K562 (cell line): Measurements from ENCODE around the gene SEC61A1. TPM values are rescaled to one million over a fixed set of nuclear protein-coding genes. Genes with fewer than 3 reads are reported as not detected.
A peak's percentile ranks its signal among the peaks of the same experiment; 100 is the strongest.

Experiments used
- ATF7 ChIP-seq: fragments of 450-650 bp; IDR thresholded peaks from 2 replicates; pipeline ENCODE4 v1.7.1; 2014; ENCODE audit warnings: mild to moderate bottlenecking, moderate library complexity
- CAMTA2 ChIP-seq: fragments of 250-450 bp; sonication (Bioruptor Pico); conservative IDR thresholded peaks from 2 replicates; pipeline ENCODE4 v1.5.1; 2022
- CEBPZ ChIP-seq: fragments of 150-350 bp; IDR thresholded peaks from 2 replicates; pipeline ENCODE4 v1.6.1; 2014; ENCODE audit warnings: low read depth, mild to moderate bottlenecking, low read length, borderline replicate concordance
- CTBP1 ChIP-seq: fragments of 450-650 bp; IDR thresholded peaks from 2 replicates; pipeline ENCODE4 v1.6.1; 2016; ENCODE audit warnings: borderline replicate concordance
- EZH2 ChIP-seq: IDR thresholded peaks from 2 replicates; pipeline ENCODE4 v1.6.1; 2012; ENCODE audit warnings: low read depth, mild to moderate bottlenecking, inconsistent platforms, low read length, borderline replicate concordance
- HDAC6 ChIP-seq: IDR thresholded peaks from 2 replicates; pipeline ENCODE4 v1.6.1; 2012; ENCODE audit warnings: low read depth, mild to moderate bottlenecking, control low read depth, inconsistent platforms, low read length, moderate library complexity
- LARP7 ChIP-seq: fragments of 450-650 bp; IDR thresholded peaks from 2 replicates; pipeline ENCODE4 v1.6.1; 2016
- NCOR1 ChIP-seq: fragments of 450-650 bp; IDR thresholded peaks from 2 replicates; pipeline ENCODE4 v1.6.1; 2016; ENCODE audit warnings: mild to moderate bottlenecking, moderate library complexity
- NFYB ChIP-seq: IDR thresholded peaks from 2 replicates; pipeline ENCODE4 v1.6.1; 2011; ENCODE audit warnings: mild to moderate bottlenecking, moderate library complexity; ENCODE audit not compliant: insufficient read length; ENCODE audit errors: extremely low read depth
- NR4A1 ChIP-seq, 2 experiments: fragments of 250-450 bp in 1 of 2; fragments of 450-650 bp in 1 of 2; sonication (Bioruptor Pico) in 1 of 2; IDR thresholded peaks; 2 replicates each; pipeline versions ENCODE4 v1.4.0 to v1.6.1; 2016 to 2020; ENCODE audit warnings: mild to moderate bottlenecking in 2 of 2, missing compliant biosample characterization in 1 of 2, missing genetic modification characterization in 1 of 2, moderate library complexity in 1 of 2
- OTX1 ChIP-seq: fragments of 450-650 bp; formaldehyde crosslinking; IDR thresholded peaks from 2 replicates; pipeline ENCODE4 v1.4.0; 2022; ENCODE audit warnings: mild to moderate bottlenecking
- SAFB2 ChIP-seq: fragments of 200-400 bp; formaldehyde crosslinking; IDR thresholded peaks from 2 replicates; pipeline ENCODE4 v1.6.1; 2018; ENCODE audit warnings: borderline replicate concordance, low read length, low read depth, moderate library complexity; ENCODE audit not compliant: severe bottlenecking
- SMARCA5 ChIP-seq: fragments of 450-650 bp; IDR thresholded peaks from 2 replicates; pipeline ENCODE4 v1.6.1; 2016
- TAF15 ChIP-seq: fragments of 200-400 bp; formaldehyde crosslinking; IDR thresholded peaks from 2 replicates; pipeline ENCODE4 v1.6.1; 2017; ENCODE audit warnings: mild to moderate bottlenecking, low read depth, low read length, moderate library complexity
- XRCC5 ChIP-seq: fragments of 200-400 bp; formaldehyde crosslinking; IDR thresholded peaks from 2 replicates; pipeline ENCODE4 v1.6.1; 2017; ENCODE audit warnings: low read depth, mild to moderate bottlenecking, low read length
- ZBTB12 ChIP-seq: fragments of 250-450 bp; sonication (Bioruptor Pico); IDR thresholded peaks from 2 replicates; pipeline ENCODE4 v1.4.0; 2020
- ZHX1 ChIP-seq: fragments of 150-350 bp; conservative IDR thresholded peaks from 2 replicates; pipeline ENCODE4 v1.6.1; 2014; ENCODE audit warnings: low read length
- ZKSCAN8 ChIP-seq: fragments of 200-800 bp; sonication (Bioruptor generic); IDR thresholded peaks from 2 replicates; pipeline ENCODE4 v1.6.1; 2016; ENCODE audit warnings: missing genetic modification characterization, missing compliant biosample characterization
- ZNF146 ChIP-seq: IDR thresholded peaks from one replicate; pipeline ENCODE4 v1.6.1; 2018; ENCODE audit warnings: missing compliant biosample characterization; ENCODE audit not compliant: unreplicated experiment
- ZNF24 ChIP-seq: fragments of 450-650 bp; IDR thresholded peaks from 2 replicates; pipeline ENCODE4 v1.6.1; 2016
- ZNF347 ChIP-seq: fragments of 450-650 bp; formaldehyde crosslinking; IDR thresholded peaks from 2 replicates; pipeline ENCODE4 v1.4.0; 2020; ENCODE audit warnings: low read depth, mild to moderate bottlenecking, moderate library complexity
- ZNF75A ChIP-seq: fragments of 450-650 bp; formaldehyde crosslinking; IDR thresholded peaks from 2 replicates; pipeline ENCODE4 v1.4.0; 2020; ENCODE audit warnings: mild to moderate bottlenecking
- polyA plus RNA-seq, 8 experiments: library from polyadenylated mRNA; depleted of rRNA in 4 of 8; stranded (reverse) in 5 of 8; unstranded in 3 of 8; fragments of >200 nt; fragmentation: Nextera tagmentation in 2 of 8; fragmentation: Illumina TruSeq in 1 of 8; extraction: Ambion mirVana in 2 of 8; extraction: Trizol in 1 of 8; gene quantifications; 2 replicates each; pipeline versions ENCODE4 v1.2.1 to v1.2.3, GENCODE V29; 2011 to 2014; ENCODE audit warnings: inconsistent platforms in 1 of 8, missing spikeins in 1 of 8
- total RNA-seq, 7 experiments: library from RNA; depleted of rRNA in 6 of 7; stranded (reverse); fragments of >200 nt in 6 of 7; fragmentation: Illumina TruSeq in 2 of 7; extraction: Trizol in 2 of 7; gene quantifications; 2 replicates each; pipeline versions ENCODE4 v1.2.1 to v1.2.3, GENCODE V29; 2011 to 2021; ENCODE audit warnings: low replicate concordance in 1 of 7

SEC61A1 gene
- total and polyA plus RNA-seq, 9 of the 15 experiments (the other 6 are each of a cell fraction or from before 2014, with no cell fraction given) = 1.9 to 140 (median 79.1) TPM

- TF ChIP-seq ZNF24 = no peak
- no peak for TF ChIP-seq HDAC6
- TF ChIP-seq CEBPZ = no peak
- TF ChIP-seq TAF15 = no peak
- TF ChIP-seq EZH2 = no peak
- TF ChIP-seq NR4A1 (CRISPR knock-in tag; IDR thresholded peaks at IDR 0.05) = no peak
- TF ChIP-seq NR4A1 (tag; IDR thresholded peaks at IDR 0.05) = peak; percentile 45; the same call in 1 of the 2 replicates
- TF ChIP-seq NCOR1 = peak; percentile 73
- no peak for TF ChIP-seq ZHX1
- TF ChIP-seq SAFB2 = no peak
- peak; percentile 70; the same call in 1 of the 2 replicates for TF ChIP-seq ATF7
- 0 out of 2 replicates have a peak, but pooled peaks have one; percentile 27 for TF ChIP-seq ZKSCAN8 (CRISPR knock-in tag)
- peak; percentile 80 for TF ChIP-seq ZBTB12 (CRISPR knock-in tag)
- TF ChIP-seq ZNF146 (CRISPR knock-in tag) = no peak
- TF ChIP-seq NFYB = no peak
- TF ChIP-seq LARP7 = no peak
- no peak for TF ChIP-seq CAMTA2 (CRISPR knock-in tag)
- no peak for TF ChIP-seq XRCC5
- TF ChIP-seq CTBP1 = peak; percentile 92
- no peak for TF ChIP-seq SMARCA5
- no peak for TF ChIP-seq ZNF75A (CRISPR knock-in tag)
- no peak for TF ChIP-seq OTX1 (CRISPR knock-in tag)
- no peak for TF ChIP-seq ZNF347 (CRISPR knock-in tag)
Observed at GRCh38 chr3:128076483-128077201, 24.4 kb downstream of the SEC61A1 start (continued).
